HEK293 (cell line): ENCODE results near the gene SCP2D1.

Experiments
- CTCF ChIA-PET: fragments of 350-600 bp; formaldehyde crosslinking; extraction: SDS; loops from one replicate; lab custom pipeline; 2021; ENCODE audit warnings: antibody characterized with exemption; lab: Yijun Ruan, JAX
- POLR2A ChIA-PET: fragments of 300-600 bp; formaldehyde crosslinking; extraction: SDS; loops from one replicate; lab custom pipeline; 2020; ENCODE audit warnings: antibody characterized with exemption, inconsistent platforms; lab: Yijun Ruan, JAX
- H3K27ac ChIP-seq: fragments of 200-500 bp; sonication (Bioruptor generic); 2 replicates; pipeline ENCODE4 v1.5.1; 2014; ENCODE audit warnings: low read depth, low read length, control low read depth, inconsistent platforms; ENCODE audit errors: extremely low read depth
- H3K36me3 ChIP-seq, 2 experiments: fragments of 200-500 bp in 1 of 2; sonication (Bioruptor generic) in 1 of 2; 1 replicate in 1 of 2; 2 replicates in 1 of 2; pipeline ENCODE4 v1.5.1; 2014 to 2017; ENCODE audit warnings: inconsistent platforms in 2 of 2, low read length in 2 of 2; ENCODE audit not compliant: control insufficient read depth in 2 of 2, insufficient read depth in 1 of 2
- H3K4me1 ChIP-seq: fragments of 200-500 bp; sonication (Bioruptor generic); 2 replicates; pipeline ENCODE4 v1.5.1; 2014; ENCODE audit warnings: mild to moderate bottlenecking, low read length, inconsistent platforms; ENCODE audit not compliant: control insufficient read depth, insufficient read depth
- H3K4me3 ChIP-seq: 2 replicates; pipeline ENCODE4 v1.5.1; 2011; ENCODE audit warnings: low read depth, mild to moderate bottlenecking, control low read depth, low read length, moderate library complexity
- H3K9me3 ChIP-seq: fragments of 200-500 bp; sonication (Bioruptor generic); 2 replicates; pipeline ENCODE4 v1.5.1; 2014; ENCODE audit warnings: low read depth, low read length, inconsistent platforms; ENCODE audit not compliant: control insufficient read depth, insufficient read depth
- GLI4 ChIP-seq: fragments of 450-650 bp; formaldehyde crosslinking; IDR thresholded peaks from 2 replicates; pipeline ENCODE4 v1.5.1; 2016; ENCODE audit warnings: missing biosample characterization, missing genetic modification characterization
- HOXD13 ChIP-seq: sonication (generic); formaldehyde crosslinking; IDR thresholded peaks from 2 replicates; pipeline ENCODE4 v1.8.0; 2022; ENCODE audit warnings: missing genetic modification reagents, borderline replicate concordance
- SCRT2 ChIP-seq: fragments of 450-650 bp; formaldehyde crosslinking; IDR thresholded peaks from 2 replicates; pipeline ENCODE4 v1.5.1; 2016; ENCODE audit warnings: missing biosample characterization, missing genetic modification characterization
- SETDB1 ChIP-seq: IDR thresholded peaks from one replicate; pipeline ENCODE4 v1.6.1; 2017; ENCODE audit warnings: mild to moderate bottlenecking, low read length, moderate library complexity, mixed read lengths; ENCODE audit not compliant: insufficient read length
- TCF7L2 ChIP-seq: IDR thresholded peaks from 2 replicates; pipeline ENCODE4 v1.6.1; 2011; ENCODE audit warnings: low read depth, mild to moderate bottlenecking, inconsistent platforms, low read length, moderate library complexity, borderline replicate concordance
- ZNF133 ChIP-seq: fragments of 450-650 bp; formaldehyde crosslinking; IDR thresholded peaks from 2 replicates; pipeline ENCODE4 v1.5.1; 2016; ENCODE audit warnings: missing biosample characterization, missing genetic modification characterization
- ZNF16 ChIP-seq: fragments of 450-650 bp; formaldehyde crosslinking; IDR thresholded peaks from 2 replicates; pipeline ENCODE4 v1.5.1; 2016; ENCODE audit warnings: low read depth, missing biosample characterization, missing genetic modification characterization
- ZNF223 ChIP-seq: fragments of 450-650 bp; formaldehyde crosslinking; IDR thresholded peaks from 2 replicates; pipeline ENCODE4 v1.5.1; 2016; ENCODE audit warnings: missing biosample characterization, missing genetic modification characterization
- ZNF23 ChIP-seq: fragments of 450-650 bp; formaldehyde crosslinking; IDR thresholded peaks from 2 replicates; pipeline ENCODE4 v1.5.1; 2016; ENCODE audit warnings: missing biosample characterization, missing genetic modification characterization, borderline replicate concordance
- ZNF341 ChIP-seq: fragments of 450-650 bp; formaldehyde crosslinking; IDR thresholded peaks from 2 replicates; pipeline ENCODE4; 2016; ENCODE audit warnings: low read depth, missing biosample characterization, missing genetic modification characterization
- ZNF354C ChIP-seq: fragments of 450-650 bp; formaldehyde crosslinking; IDR thresholded peaks from 2 replicates; pipeline ENCODE4 v1.5.1; 2016; ENCODE audit warnings: missing biosample characterization, missing genetic modification characterization, low read depth, borderline replicate concordance
- ZNF37A ChIP-seq: fragments of 450-650 bp; IDR thresholded peaks from 2 replicates; pipeline ENCODE4 v1.5.1; 2018; ENCODE audit warnings: missing biosample characterization, missing genetic modification characterization
- ZNF473 ChIP-seq: fragments of 450-650 bp; formaldehyde crosslinking; IDR thresholded peaks from 2 replicates; pipeline ENCODE4 v1.5.1; 2017; ENCODE audit warnings: missing biosample characterization, missing genetic modification characterization
- ZNF501 ChIP-seq: fragments of 450-650 bp; formaldehyde crosslinking; IDR thresholded peaks from 2 replicates; pipeline ENCODE4 v1.5.1; 2016; ENCODE audit warnings: missing biosample characterization, missing genetic modification characterization
- ZNF514 ChIP-seq: fragments of 450-650 bp; formaldehyde crosslinking; IDR thresholded peaks from 2 replicates; pipeline ENCODE4 v1.5.1; 2016; ENCODE audit warnings: missing biosample characterization, missing genetic modification characterization
- ZNF521 ChIP-seq: fragments of 450-650 bp; formaldehyde crosslinking; IDR thresholded peaks from 2 replicates; pipeline ENCODE4 v1.5.1; 2017; ENCODE audit warnings: missing biosample characterization, mild to moderate bottlenecking, missing genetic modification characterization
- ZNF530 ChIP-seq: fragments of 450-650 bp; formaldehyde crosslinking; IDR thresholded peaks from 2 replicates; pipeline ENCODE4 v1.5.1; 2016; ENCODE audit warnings: low read depth, missing biosample characterization, missing genetic modification characterization
- ZNF623 ChIP-seq: fragments of 450-650 bp; formaldehyde crosslinking; IDR thresholded peaks from 2 replicates; pipeline ENCODE4 v1.5.1; 2016; ENCODE audit warnings: missing biosample characterization, missing genetic modification characterization
- ZNF658 ChIP-seq: fragments of 450-650 bp; formaldehyde crosslinking; IDR thresholded peaks from 2 replicates; pipeline ENCODE4; 2016; ENCODE audit warnings: missing biosample characterization, missing genetic modification characterization
- ZNF664 ChIP-seq: fragments of 450-650 bp; formaldehyde crosslinking; IDR thresholded peaks from 2 replicates; pipeline ENCODE4 v1.5.1; 2016; ENCODE audit warnings: missing biosample characterization, missing genetic modification characterization
- ZNF701 ChIP-seq: fragments of 450-650 bp; formaldehyde crosslinking; IDR thresholded peaks from 2 replicates; pipeline ENCODE4 v1.5.1; 2016; ENCODE audit warnings: missing biosample characterization, missing genetic modification characterization
- TF ChIP-seq, protein P1 (sequence below): fragments of 450-650 bp; formaldehyde crosslinking; IDR thresholded peaks from 2 replicates; pipeline ENCODE4 v1.5.1; 2016; ENCODE audit warnings: missing biosample characterization, missing genetic modification characterization
- TF ChIP-seq, protein P2 (sequence below): fragments of 450-650 bp; formaldehyde crosslinking; IDR thresholded peaks from 2 replicates; pipeline ENCODE4 v1.5.1; 2016; ENCODE audit warnings: missing biosample characterization, missing genetic modification characterization

The SCP2D1 gene

DNA sequence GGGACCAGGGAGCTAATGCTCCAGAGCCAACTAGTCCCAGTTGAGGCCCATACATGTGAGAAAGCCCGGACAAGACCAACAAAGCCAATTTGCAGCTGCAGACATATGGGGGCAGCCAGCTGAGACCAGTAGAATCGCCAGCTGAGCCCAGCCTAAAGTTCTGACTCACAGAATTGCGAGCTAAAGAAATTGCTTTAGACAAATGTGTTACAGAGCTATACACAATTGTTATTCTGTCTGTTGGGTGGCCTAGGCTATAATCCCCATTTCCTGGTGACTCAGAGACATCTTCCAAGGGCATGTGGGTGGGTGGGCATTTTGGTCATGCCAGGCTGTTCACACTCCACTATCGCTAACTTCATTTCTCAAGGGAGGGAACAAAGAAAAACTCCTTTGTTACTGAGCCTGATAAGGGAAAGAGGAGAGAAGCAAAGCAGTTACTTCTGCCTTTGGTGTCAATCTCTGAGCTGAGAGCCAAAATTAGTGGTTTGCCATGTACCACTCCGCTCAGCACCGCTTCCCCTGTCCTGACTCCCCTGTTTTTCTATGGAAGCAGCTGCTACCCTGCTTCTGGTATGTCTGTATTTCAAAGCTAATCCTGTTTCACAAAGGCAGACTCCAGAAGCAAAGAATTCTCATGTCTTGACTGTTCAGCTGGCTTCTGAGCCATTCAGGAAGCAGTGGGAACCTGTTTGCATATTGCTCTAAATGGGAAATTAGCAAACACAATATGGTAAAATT lies 26.1 kb downstream of the SCP2D1 start:
- TF ChIP-seq SCRT2: no peak
- TF ChIP-seq ZNF37A: no peak
- TF ChIP-seq ZNF623 (tag by site-specific recombination): no peak
- no peak for TF ChIP-seq HOXD13 (CRISPR knock-in tag)
- no peak for TF ChIP-seq ZNF514 (tag by site-specific recombination)
- no peak for TF ChIP-seq ZNF701 (tag by site-specific recombination)
- no peak for TF ChIP-seq ZNF521 (tag by site-specific recombination)
- TF ChIP-seq ZNF16: no peak
- no peak for TF ChIP-seq ZNF223 (tag by site-specific recombination)
- TF ChIP-seq ZNF133: no peak
- no peak for TF ChIP-seq ZNF664
- no peak for TF ChIP-seq ZNF341 (tag by site-specific recombination)
- H3K9me3 ChIP-seq: no peaks in the 10 kb centered on the region
- H3K27ac ChIP-seq: no peak overlapping the region
- no peaks in the 10 kb centered on the region for H3K4me1 ChIP-seq
- ChIA-PET POLR2A (interaction anchor here (0.6 kb wide), 1 partner anchor 188 kb away, joined by 3 read pairs; no protein-coding TSS in a partner anchor), CTCF (no interaction called here)
- H3K36me3 ChIP-seq: no peaks in the 10 kb centered on the region
- H3K4me3 ChIP-seq: no peak overlapping the region

DNA sequence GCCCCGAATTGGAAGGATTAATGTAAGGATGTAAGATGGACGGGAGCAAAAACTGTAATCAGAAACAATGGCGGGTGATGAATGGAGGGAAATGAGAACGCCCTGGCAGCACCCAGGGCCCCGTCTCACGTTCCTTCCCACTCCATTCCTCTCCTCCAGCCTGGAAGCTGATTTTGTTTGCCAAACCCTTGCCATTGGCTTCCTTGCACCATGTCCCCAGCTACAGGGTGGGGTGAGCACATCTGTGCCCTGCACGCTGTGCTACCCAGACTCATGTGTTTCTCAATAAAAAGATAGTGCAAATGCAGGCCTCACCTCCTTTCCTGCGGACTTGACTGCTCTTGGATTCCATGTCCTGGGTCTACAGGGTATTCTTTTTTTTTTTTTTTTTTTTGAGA lies 26.7 kb downstream of the SCP2D1 start:
- no peak for TF ChIP-seq ZNF501
- TF ChIP-seq, protein P1, sequence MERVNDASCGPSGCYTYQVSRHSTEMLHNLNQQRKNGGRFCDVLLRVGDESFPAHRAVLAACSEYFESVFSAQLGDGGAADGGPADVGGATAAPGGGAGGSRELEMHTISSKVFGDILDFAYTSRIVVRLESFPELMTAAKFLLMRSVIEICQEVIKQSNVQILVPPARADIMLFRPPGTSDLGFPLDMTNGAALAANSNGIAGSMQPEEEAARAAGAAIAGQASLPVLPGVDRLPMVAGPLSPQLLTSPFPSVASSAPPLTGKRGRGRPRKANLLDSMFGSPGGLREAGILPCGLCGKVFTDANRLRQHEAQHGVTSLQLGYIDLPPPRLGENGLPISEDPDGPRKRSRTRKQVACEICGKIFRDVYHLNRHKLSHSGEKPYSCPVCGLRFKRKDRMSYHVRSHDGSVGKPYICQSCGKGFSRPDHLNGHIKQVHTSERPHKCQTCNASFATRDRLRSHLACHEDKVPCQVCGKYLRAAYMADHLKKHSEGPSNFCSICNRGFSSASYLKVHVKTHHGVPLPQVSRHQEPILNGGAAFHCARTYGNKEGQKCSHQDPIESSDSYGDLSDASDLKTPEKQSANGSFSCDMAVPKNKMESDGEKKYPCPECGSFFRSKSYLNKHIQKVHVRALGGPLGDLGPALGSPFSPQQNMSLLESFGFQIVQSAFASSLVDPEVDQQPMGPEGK (tag by site-specific recombination): no peak
- no peak for TF ChIP-seq TCF7L2
- no peak for TF ChIP-seq ZNF354C (tag by site-specific recombination)
- no peak for TF ChIP-seq ZNF23
- no peak for TF ChIP-seq ZNF658 (tag by site-specific recombination)
- no peak for TF ChIP-seq ZNF473
- no peak for TF ChIP-seq GLI4
- Histone ChIP-seq H3K36me3 (no peaks in the 10 kb centered on the region), H3K27ac (no peak overlapping the region), H3K4me3 (no peak overlapping the region), H3K4me1 (no peaks in the 10 kb centered on the region), H3K9me3 (no peaks in the 10 kb centered on the region)
- ChIA-PET POLR2A (no interaction called here), CTCF (no interaction called here)

DNA sequence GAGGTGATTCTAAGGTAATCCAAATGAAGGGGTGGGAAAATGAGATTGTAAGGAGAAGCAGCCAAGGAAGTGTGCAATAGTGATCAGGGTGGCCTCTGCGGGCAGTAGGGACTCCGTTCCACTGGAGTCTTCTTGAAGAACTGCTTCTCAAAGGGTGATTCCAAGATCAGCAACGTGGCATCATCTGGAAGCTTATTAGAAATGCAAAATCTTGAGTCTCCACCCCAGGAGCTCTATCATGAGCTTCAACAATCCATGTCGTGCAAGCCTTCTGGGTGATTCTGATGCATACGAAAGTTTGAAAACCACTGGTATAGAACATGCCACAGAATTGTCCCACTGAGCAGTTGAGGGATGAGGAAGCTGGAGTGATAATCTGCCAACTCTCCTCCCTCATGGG lies 31.4 kb downstream of the SCP2D1 start:
- no peak overlapping the region for H3K4me3 ChIP-seq
- POLR2A ChIA-PET: no interaction called here
- no peaks in the 10 kb centered on the region for H3K9me3 ChIP-seq
- CTCF ChIA-PET: interaction anchor here (1.1 kb wide), 1 partner anchor 213 kb away, joined by 3 read pairs; no protein-coding TSS in a partner anchor
- H3K4me1 ChIP-seq: no peaks in the 10 kb centered on the region
- no peak overlapping the region for H3K27ac ChIP-seq
- no peak for TF ChIP-seq ZNF530 (tag by site-specific recombination)
- TF ChIP-seq, protein P2, sequence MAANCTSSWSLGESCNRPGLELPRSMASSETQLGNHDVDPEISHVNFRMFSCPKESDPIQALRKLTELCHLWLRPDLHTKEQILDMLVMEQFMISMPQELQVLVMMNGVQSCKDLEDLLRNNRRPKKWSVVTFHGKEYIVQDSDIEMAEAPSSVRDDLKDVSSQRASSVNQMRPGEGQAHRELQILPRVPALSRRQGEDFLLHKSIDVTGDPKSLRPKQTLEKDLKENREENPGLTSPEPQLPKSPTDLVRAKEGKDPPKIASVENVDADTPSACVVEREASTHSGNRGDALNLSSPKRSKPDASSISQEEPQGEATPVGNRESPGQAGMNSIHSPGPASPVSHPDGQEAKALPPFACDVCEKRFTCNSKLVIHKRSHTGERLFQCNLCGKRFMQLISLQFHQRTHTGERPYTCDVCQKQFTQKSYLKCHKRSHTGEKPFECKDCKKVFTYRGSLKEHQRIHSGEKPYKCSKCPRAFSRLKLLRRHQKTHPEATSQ (tag by site-specific recombination): no peak
- no peak for TF ChIP-seq SETDB1
- no peaks in the 10 kb centered on the region for H3K36me3 ChIP-seq
